DND-41 (cell line): ENCODE data around the gene STXBP5.

ENCODE experiments used
- CTCF ChIP-seq: IDR thresholded peaks from 2 replicates; pipeline ENCODE4 v1.5.1; 2012; ENCODE audit warnings: borderline replicate concordance, low read length, moderate library complexity, mild to moderate bottlenecking; ENCODE audit not compliant: poor library complexity, severe bottlenecking; ENCODE audit errors: extremely low read depth
- EZH2 ChIP-seq: IDR thresholded peaks from 3 replicates; pipeline ENCODE4 v1.6.1; 2012; ENCODE audit warnings: borderline replicate concordance, low read depth, mild to moderate bottlenecking, moderate library complexity, low read length, inconsistent platforms; ENCODE audit not compliant: severe bottlenecking

GRCh38 chr6:147173140-147173539 is 31.1 kb upstream of the STXBP5 start:
- no peak for TF ChIP-seq CTCF
- no peak for TF ChIP-seq EZH2
